GM12878 (cell line): ENCODE results near the gene SAMD9. TPM values are rescaled to one million over a fixed set of nuclear protein-coding genes. Genes with fewer than 3 reads are reported as not detected.

Experiments used
- ASH2L ChIP-seq: fragments of 300-600, 200-600 bp; sonication (generic); IDR thresholded peaks from 2 replicates; pipeline ENCODE4 v1.6.1; 2017; ENCODE audit warnings: low read depth, mild to moderate bottlenecking, borderline replicate concordance
- BCL3 ChIP-seq: IDR thresholded peaks from 2 replicates; pipeline ENCODE4 v1.6.1; 2011; ENCODE audit warnings: borderline replicate concordance, low read depth, mild to moderate bottlenecking, moderate library complexity, low read length; ENCODE audit not compliant: insufficient read depth, poor library complexity, severe bottlenecking
- FOS ChIP-seq: IDR thresholded peaks from 3 replicates; pipeline ENCODE4 v1.6.1; 2011; ENCODE audit warnings: borderline replicate concordance; ENCODE audit not compliant: insufficient read length; ENCODE audit errors: extremely low read depth
- PAX5 ChIP-seq: IDR thresholded peaks from 2 replicates; pipeline ENCODE4 v1.6.1; 2011; ENCODE audit warnings: low read depth, low read length, borderline replicate concordance
- RBBP5 ChIP-seq: fragments of 200-600 bp; sonication (generic); conservative IDR thresholded peaks from 2 replicates; pipeline ENCODE4 v1.6.1; 2016
- SRF ChIP-seq, 2 experiments: IDR thresholded peaks; 2 replicates each; pipeline ENCODE4 v1.6.1; 2011; ENCODE audit warnings: low read depth in 2 of 2, low read length in 2 of 2, mild to moderate bottlenecking in 1 of 2, moderate library complexity in 1 of 2
- polyA plus RNA-seq, 11 experiments: library from polyadenylated mRNA; depleted of rRNA in 4 of 11; unstranded in 6 of 11; stranded (reverse) in 5 of 11; fragments of >200 nt; fragmentation: Nextera tagmentation in 4 of 11; fragmentation: Illumina TruSeq in 1 of 11; extraction: Ambion mirVana in 4 of 11; extraction: Trizol in 1 of 11; gene quantifications; 1 replicate in 1 of 11; 2 replicates in 10 of 11; pipeline versions ENCODE4 v1.2.1 to v1.2.3, GENCODE V29; 2011 to 2016; ENCODE audit warnings: inconsistent platforms in 2 of 11, missing spikeins in 2 of 11, low read depth in 1 of 11
- total RNA-seq, 4 experiments: library from RNA; depleted of rRNA in 3 of 4; stranded (reverse); fragments of >200 nt in 3 of 4; fragmentation: Illumina TruSeq in 1 of 4; extraction: Trizol in 1 of 4; gene quantifications; 2 replicates each; pipeline versions ENCODE4 v1.2.1 to v1.2.3, GENCODE V29; 2013 to 2021
- TF ChIP-seq, protein P1 (sequence below): fragments of 450-650 bp; IDR thresholded peaks from 2 replicates; pipeline ENCODE4 v1.6.1; 2017; ENCODE audit warnings: mild to moderate bottlenecking, moderate library complexity
- TF ChIP-seq, protein P2 (sequence below): IDR thresholded peaks from 2 replicates; pipeline ENCODE4 v1.6.1; 2011; ENCODE audit warnings: mild to moderate bottlenecking, low read depth, low read length, moderate library complexity; ENCODE audit not compliant: insufficient replicate concordance

The SAMD9 gene
- total and polyA plus RNA-seq, 10 of the 15 experiments (the other 5 are each of a cell fraction or from before 2014, with no cell fraction given) = 6.4 to 37.1 (median 15.1) TPM

DNA sequence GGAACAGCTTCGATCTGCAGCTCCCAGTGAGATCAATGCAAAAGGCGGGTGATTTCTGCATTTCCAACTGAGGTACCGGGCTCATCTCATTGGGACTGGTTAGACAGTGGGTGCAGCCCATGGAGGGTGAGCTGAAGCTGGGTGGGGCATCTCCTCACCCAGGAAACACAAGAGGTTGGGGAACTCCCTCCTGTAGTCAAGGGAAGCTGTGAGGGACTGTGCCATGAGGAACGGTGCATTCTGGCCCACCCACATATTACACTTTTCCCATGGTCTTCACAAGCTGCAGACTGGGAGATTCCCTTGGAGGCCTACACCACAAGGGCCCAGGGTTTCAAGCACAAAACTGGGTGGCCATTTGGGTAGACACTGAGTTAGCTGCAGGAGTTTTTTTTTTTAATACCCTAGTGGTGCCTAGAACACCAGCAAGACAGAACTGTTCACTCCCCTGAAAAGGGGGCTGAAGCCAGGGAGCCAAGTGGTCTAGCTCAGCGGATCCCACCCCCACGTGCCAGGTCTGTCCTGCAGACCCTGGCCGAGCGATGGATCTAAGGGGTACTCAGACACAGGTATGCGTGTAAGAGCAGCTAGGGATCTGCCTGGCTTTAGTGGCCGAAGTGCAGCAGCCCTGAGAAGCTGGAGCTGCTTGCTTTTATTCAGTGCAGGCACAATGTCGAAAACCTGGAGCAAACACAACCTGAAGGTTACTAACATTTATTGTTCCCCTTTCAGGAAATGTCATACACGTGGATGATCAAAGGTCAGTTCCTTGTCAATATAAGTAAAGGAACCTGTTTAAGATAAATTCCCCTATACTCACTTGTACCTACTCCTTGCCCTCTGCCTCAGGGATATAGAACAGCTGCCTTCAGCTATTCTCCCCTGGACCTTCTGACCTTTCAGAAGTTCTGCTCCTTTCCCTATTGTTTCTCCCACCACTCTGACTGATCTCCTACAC lies 3.1 kb upstream of the SAMD9 start (continued):
- TF ChIP-seq RBBP5 (no peak), PAX5 (no peak), SRF (IDR thresholded peaks at IDR 0.05; ENCODE audit: low read depth in 2 of 2, low read length in 2 of 2) (no peak), BCL3 (no peak), ASH2L (no peak), FOS (no peak)
- TF ChIP-seq, protein P1, sequence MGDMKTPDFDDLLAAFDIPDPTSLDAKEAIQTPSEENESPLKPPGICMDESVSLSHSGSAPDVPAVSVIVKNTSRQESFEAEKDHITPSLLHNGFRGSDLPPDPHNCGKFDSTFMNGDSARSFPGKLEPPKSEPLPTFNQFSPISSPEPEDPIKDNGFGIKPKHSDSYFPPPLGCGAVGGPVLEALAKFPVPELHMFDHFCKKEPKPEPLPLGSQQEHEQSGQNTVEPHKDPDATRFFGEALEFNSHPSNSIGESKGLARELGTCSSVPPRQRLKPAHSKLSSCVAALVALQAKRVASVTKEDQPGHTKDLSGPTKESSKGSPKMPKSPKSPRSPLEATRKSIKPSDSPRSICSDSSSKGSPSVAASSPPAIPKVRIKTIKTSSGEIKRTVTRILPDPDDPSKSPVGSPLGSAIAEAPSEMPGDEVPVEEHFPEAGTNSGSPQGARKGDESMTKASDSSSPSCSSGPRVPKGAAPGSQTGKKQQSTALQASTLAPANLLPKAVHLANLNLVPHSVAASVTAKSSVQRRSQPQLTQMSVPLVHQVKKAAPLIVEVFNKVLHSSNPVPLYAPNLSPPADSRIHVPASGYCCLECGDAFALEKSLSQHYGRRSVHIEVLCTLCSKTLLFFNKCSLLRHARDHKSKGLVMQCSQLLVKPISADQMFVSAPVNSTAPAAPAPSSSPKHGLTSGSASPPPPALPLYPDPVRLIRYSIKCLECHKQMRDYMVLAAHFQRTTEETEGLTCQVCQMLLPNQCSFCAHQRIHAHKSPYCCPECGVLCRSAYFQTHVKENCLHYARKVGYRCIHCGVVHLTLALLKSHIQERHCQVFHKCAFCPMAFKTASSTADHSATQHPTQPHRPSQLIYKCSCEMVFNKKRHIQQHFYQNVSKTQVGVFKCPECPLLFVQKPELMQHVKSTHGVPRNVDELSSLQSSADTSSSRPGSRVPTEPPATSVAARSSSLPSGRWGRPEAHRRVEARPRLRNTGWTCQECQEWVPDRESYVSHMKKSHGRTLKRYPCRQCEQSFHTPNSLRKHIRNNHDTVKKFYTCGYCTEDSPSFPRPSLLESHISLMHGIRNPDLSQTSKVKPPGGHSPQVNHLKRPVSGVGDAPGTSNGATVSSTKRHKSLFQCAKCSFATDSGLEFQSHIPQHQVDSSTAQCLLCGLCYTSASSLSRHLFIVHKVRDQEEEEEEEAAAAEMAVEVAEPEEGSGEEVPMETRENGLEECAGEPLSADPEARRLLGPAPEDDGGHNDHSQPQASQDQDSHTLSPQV = no peak
- TF ChIP-seq, protein P2, sequence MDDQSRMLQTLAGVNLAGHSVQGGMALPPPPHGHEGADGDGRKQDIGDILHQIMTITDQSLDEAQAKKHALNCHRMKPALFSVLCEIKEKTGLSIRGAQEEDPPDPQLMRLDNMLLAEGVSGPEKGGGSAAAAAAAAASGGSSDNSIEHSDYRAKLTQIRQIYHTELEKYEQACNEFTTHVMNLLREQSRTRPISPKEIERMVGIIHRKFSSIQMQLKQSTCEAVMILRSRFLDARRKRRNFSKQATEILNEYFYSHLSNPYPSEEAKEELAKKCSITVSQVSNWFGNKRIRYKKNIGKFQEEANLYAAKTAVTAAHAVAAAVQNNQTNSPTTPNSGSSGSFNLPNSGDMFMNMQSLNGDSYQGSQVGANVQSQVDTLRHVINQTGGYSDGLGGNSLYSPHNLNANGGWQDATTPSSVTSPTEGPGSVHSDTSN = no peak
